B cell (primary cell): ENCODE data around the gene SPP1. TPM values are rescaled to one million over a fixed set of nuclear protein-coding genes. Genes with fewer than 3 reads are reported as not detected.

Experiments
- ATAC-seq: fragments of 200-7000 bp; cut with Tn5 transposase; one replicate; pipeline ENCODE4 v1.10.0; 2021; ENCODE audit warnings: low read depth, mild to moderate bottlenecking, moderate number of reproducible peaks, moderate library complexity
- CTCF ChIA-PET: fragments of 350-600 bp; sonication (Branson Sonifier 250); formaldehyde crosslinking; loops from one replicate; lab custom pipeline; 2021; ENCODE audit warnings: antibody characterized with exemption, inconsistent platforms; lab: Charles Lee
- POLR2A ChIA-PET: fragments of 350-600 bp; sonication (Branson Sonifier 250); formaldehyde crosslinking; loops from one replicate; lab custom pipeline; 2021; ENCODE audit warnings: antibody characterized with exemption; lab: Charles Lee
- DNase-seq: peaks from one replicate; pipeline ENCODE4 v3.0.0; 2013
- H2AFZ ChIP-seq: 2 replicates; pipeline ENCODE4 v1.6.1; 2012; ENCODE audit warnings: mild to moderate bottlenecking, low read depth, low read length; ENCODE audit not compliant: insufficient read depth, poor library complexity, severe bottlenecking
- H3K27ac ChIP-seq, 2 donors: 1 replicate in 1 of 2; 2 replicates in 1 of 2; pipeline ENCODE4 v1.5.1; 2012 to 2013; ENCODE audit warnings: low read length in 2 of 2, mild to moderate bottlenecking in 2 of 2, moderate library complexity in 1 of 2
- H3K27me3 ChIP-seq, 4 experiments: fragments of 200-600 bp in 1 of 4; sonication (generic) in 1 of 4; replicated peaks in 1 of 4; 1 replicate in 2 of 4; 2 replicates in 2 of 4; pipeline versions ENCODE4 v1.6.1 to v1.7.0; 2013 to 2016; ENCODE audit warnings: low read length in 3 of 4, mild to moderate bottlenecking in 2 of 4, mixed read lengths in 1 of 4, moderate library complexity in 1 of 4; ENCODE audit not compliant: insufficient read depth in 4 of 4, control insufficient read depth in 3 of 4; ENCODE audit errors: control extremely low read depth in 1 of 4
- H3K36me3 ChIP-seq, 2 experiments: replicated peaks in 1 of 2; 1 replicate in 1 of 2; 2 replicates in 1 of 2; pipeline versions ENCODE4 v1.6.1 to v1.7.1; 2013; ENCODE audit warnings: low read length in 1 of 2; ENCODE audit not compliant: insufficient read depth in 2 of 2, control insufficient read depth in 1 of 2; ENCODE audit errors: control extremely low read depth in 1 of 2, extremely low read depth in 1 of 2
- H3K4me1 ChIP-seq, 2 donors: fragments of 200-600 bp in 1 of 2; sonication (generic) in 1 of 2; 1 replicate in 1 of 2; 2 replicates in 1 of 2; pipeline versions ENCODE4 v1.5.1 to v1.6.1; 2013 to 2017; ENCODE audit warnings: low read length in 2 of 2; ENCODE audit not compliant: control insufficient read depth in 2 of 2, insufficient read depth in 2 of 2
- H3K4me2 ChIP-seq: replicated peaks from 2 replicates; pipeline ENCODE3; 2012; ENCODE audit warnings: mild to moderate bottlenecking, low read depth, low read length; ENCODE audit not compliant: poor library complexity, severe bottlenecking
- H3K4me3 ChIP-seq, 5 experiments: fragments of 200-600 bp in 1 of 5; sonication (generic) in 1 of 5; 1 replicate in 3 of 5; 2 replicates in 2 of 5; pipeline versions ENCODE4 v1.5.1 to v1.7.0; 2011 to 2016; ENCODE audit warnings: low read length in 4 of 5, mild to moderate bottlenecking in 4 of 5, low read depth in 2 of 5, control low read depth in 1 of 5, moderate library complexity in 1 of 5; ENCODE audit not compliant: insufficient read depth in 1 of 5; ENCODE audit errors: control extremely low read depth in 1 of 5, extremely low read depth in 1 of 5
- H3K79me2 ChIP-seq: fragments of 200-600 bp; sonication (generic); one replicate; pipeline ENCODE4 v1.6.0; 2016; ENCODE audit warnings: low read length; ENCODE audit not compliant: control insufficient read depth, insufficient read depth
- H3K9ac ChIP-seq: fragments of 200-600 bp; sonication (generic); 2 replicates; pipeline ENCODE4 v1.6.1; 2017; ENCODE audit warnings: mild to moderate bottlenecking, low read length, moderate library complexity
- H3K9me3 ChIP-seq, 3 donors: one replicate each; pipeline versions ENCODE4 v1.6.1 to v1.7.1; 2013; ENCODE audit warnings: low read length in 2 of 3; ENCODE audit not compliant: control insufficient read depth in 2 of 3, insufficient read depth in 1 of 3; ENCODE audit errors: control extremely low read depth in 1 of 3
- H4K20me1 ChIP-seq: 2 replicates; pipeline ENCODE4 v1.6.0; 2012; ENCODE audit warnings: mild to moderate bottlenecking, low read length; ENCODE audit not compliant: insufficient read depth, control insufficient read depth, poor library complexity, severe bottlenecking
- H3K27ac Mint-ChIP-seq: one replicate; pipeline ENCODE4 v1.8.0; 2021; ENCODE audit warnings: mixed read lengths
- H3K27me3 Mint-ChIP-seq: one replicate; pipeline ENCODE4 v1.8.0; 2021; ENCODE audit warnings: mixed read lengths
- H3K4me1 Mint-ChIP-seq: one replicate; pipeline ENCODE4 v1.8.0; 2021; ENCODE audit warnings: mixed read lengths
- H3K4me3 Mint-ChIP-seq: one replicate; pipeline ENCODE4 v1.8.0; 2021; ENCODE audit warnings: mixed read lengths
- H3K9me3 Mint-ChIP-seq: one replicate; pipeline ENCODE4 v1.8.0; 2022; ENCODE audit warnings: mixed read lengths; ENCODE audit not compliant: insufficient read depth
- EZH2 ChIP-seq: IDR thresholded peaks from 2 replicates; pipeline ENCODE4 v1.6.1; 2012; ENCODE audit warnings: borderline replicate concordance, low read depth, mild to moderate bottlenecking, moderate library complexity, low read length; ENCODE audit not compliant: insufficient read depth, poor library complexity, severe bottlenecking
- WGBS: methylation state at CpG from one replicate; pipeline ENCODE4 v1.1.5; 2013; ENCODE audit warnings: missing lambda C conversion rate; ENCODE audit not compliant: insufficient coverage; 5-methylcytosine and 5-hydroxymethylcytosine counted together
- intact Hi-C: fragments of 100-400 bp; cut with micrococcal nuclease; formaldehyde crosslinking; loops from one replicate; pipeline ENCODE4 v1.10.0; 2022
- polyA plus RNA-seq: library from polyadenylated mRNA; depleted of rRNA; stranded (reverse); fragments of >200 nt; gene quantifications from 2 replicates; pipeline ENCODE4 v1.2.3, GENCODE V29; 2012
- total RNA-seq, 2 donors: library from RNA; stranded (reverse); fragments of 120-200 nt in 1 of 2; gene quantifications; 1 replicate in 1 of 2; 2 replicates in 1 of 2; pipeline versions ENCODE4 v1.2.3 to v1.2.4, GENCODE V29; 2013 to 2022
- TF ChIP-seq, protein P1 (sequence below): fragments of 200-600 bp; IDR thresholded peaks from one replicate; pipeline ENCODE4 v1.8.0; 2022; ENCODE audit warnings: antibody characterized with exemption, mild to moderate bottlenecking

The SPP1 gene
- total and polyA plus RNA-seq, 2 donors (not counting 1 experiment from before 2014, with no cell fraction given): not detected

DNA sequence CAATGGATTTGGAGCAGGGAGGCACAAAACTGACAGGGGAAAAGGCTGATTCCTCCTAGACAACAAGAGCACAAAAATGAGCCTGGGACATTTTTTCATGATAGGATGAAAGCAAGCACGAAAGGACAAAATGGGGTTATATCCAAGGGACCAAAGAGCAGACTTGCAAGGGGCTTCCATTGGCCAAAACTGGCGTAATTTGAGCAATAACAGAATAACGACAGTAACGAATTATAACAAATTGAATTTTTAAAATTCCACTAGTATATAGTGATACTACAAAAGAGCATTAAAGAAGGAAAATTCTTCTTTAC lies 10.3 kb downstream of the SPP1 start:
- no peak for ATAC-seq
- Mint-ChIP-seq H3K27me3 (peaks cover 17% of the 10 kb centered on the region), H3K4me3 (no peak overlapping the region), H3K4me1 (no peaks in the 10 kb centered on the region), H3K9me3 (no peaks in the 10 kb centered on the region), H3K27ac (no peak overlapping the region)
- peaks cover 0 to 3% (median 0%) of the 10 kb centered on the region in 4 experiments for H3K27me3 ChIP-seq
- no peak for TF ChIP-seq EZH2
- TF ChIP-seq, protein P1, sequence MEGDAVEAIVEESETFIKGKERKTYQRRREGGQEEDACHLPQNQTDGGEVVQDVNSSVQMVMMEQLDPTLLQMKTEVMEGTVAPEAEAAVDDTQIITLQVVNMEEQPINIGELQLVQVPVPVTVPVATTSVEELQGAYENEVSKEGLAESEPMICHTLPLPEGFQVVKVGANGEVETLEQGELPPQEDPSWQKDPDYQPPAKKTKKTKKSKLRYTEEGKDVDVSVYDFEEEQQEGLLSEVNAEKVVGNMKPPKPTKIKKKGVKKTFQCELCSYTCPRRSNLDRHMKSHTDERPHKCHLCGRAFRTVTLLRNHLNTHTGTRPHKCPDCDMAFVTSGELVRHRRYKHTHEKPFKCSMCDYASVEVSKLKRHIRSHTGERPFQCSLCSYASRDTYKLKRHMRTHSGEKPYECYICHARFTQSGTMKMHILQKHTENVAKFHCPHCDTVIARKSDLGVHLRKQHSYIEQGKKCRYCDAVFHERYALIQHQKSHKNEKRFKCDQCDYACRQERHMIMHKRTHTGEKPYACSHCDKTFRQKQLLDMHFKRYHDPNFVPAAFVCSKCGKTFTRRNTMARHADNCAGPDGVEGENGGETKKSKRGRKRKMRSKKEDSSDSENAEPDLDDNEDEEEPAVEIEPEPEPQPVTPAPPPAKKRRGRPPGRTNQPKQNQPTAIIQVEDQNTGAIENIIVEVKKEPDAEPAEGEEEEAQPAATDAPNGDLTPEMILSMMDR: no peak
- H3K9ac ChIP-seq: no peak overlapping the region
- H3K9me3 ChIP-seq: no peaks in the 10 kb centered on the region
- no peak overlapping the region for H3K4me2 ChIP-seq
- H3K4me3 ChIP-seq: no peak overlapping the region
- no peaks in the 10 kb centered on the region for H3K4me1 ChIP-seq
- H3K79me2 ChIP-seq: no peaks in the 10 kb centered on the region
- no peak overlapping the region for H3K27ac ChIP-seq
- no peak for DNase-seq
- no peaks in the 10 kb centered on the region for H3K36me3 ChIP-seq
- 67% methylated on average over 1 of the region's 4 CpGs for WGBS
- intact Hi-C loops: no loop called here
- H2AFZ ChIP-seq: no peak overlapping the region
- CTCF ChIA-PET: interaction anchor here (1.0 to 1.2 kb wide), 3 partner anchors 9 to 134 kb away, joined by 3 to 4 read pairs (median 3); no protein-coding TSS in a partner anchor
- no peaks in the 10 kb centered on the region for H4K20me1 ChIP-seq
- POLR2A ChIA-PET: no interaction called here

DNA sequence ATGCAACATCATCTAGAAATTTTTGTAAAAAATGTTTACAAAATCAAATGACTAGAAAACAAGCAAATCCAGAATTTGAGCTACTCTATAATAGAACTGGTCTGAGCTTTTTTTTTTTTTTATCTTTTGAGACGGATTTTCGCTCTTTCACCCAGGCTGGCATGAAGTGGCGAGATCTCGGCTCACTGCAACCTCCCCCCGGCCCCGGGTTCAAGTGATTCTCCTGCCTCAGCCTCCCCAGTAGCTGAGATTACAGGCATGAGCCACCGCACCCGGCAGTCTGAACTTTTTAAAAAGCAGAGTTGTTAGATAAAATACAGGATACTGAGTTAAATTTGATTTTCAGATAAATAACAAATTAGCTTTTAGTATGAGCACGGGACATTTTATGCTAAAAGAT lies 11.0 kb downstream of the SPP1 start:
- no peak overlapping the region for H3K4me3 Mint-ChIP-seq
- Histone ChIP-seq H3K4me3 (no peak overlapping the region), H3K9me3 (no peaks in the 10 kb centered on the region), H3K27me3 (peaks cover 0 to 3% (median 0%) of the 10 kb centered on the region in 4 experiments), H3K36me3 (no peaks in the 10 kb centered on the region), H3K79me2 (no peaks in the 10 kb centered on the region), H3K4me1 (no peaks in the 10 kb centered on the region), H3K4me2 (no peak overlapping the region), H2AFZ (no peak overlapping the region), H4K20me1 (no peaks in the 10 kb centered on the region), H3K9ac (no peak overlapping the region), H3K27ac (no peak overlapping the region)
- no CpG with 5 or more reads among the region's 9 CpGs for WGBS
- no peaks in the 10 kb centered on the region for H3K4me1 Mint-ChIP-seq
- ChIA-PET POLR2A (no interaction called here), CTCF (no interaction called here)
- ATAC-seq: no peak
- intact Hi-C loops: no loop called here
- no peaks in the 10 kb centered on the region for H3K9me3 Mint-ChIP-seq
- H3K27me3 Mint-ChIP-seq: peaks cover 17% of the 10 kb centered on the region
- H3K27ac Mint-ChIP-seq: no peak overlapping the region
- no peak for TF ChIP-seq EZH2
- TF ChIP-seq, protein P1: no peak
- DNase-seq: no peak
